CD4-positive, alpha-beta T cell treated with Interleukin-1 beta for 1 hour (primary cell): ENCODE results near the gene ST3GAL5.
A peak's percentile ranks its signal among the peaks of the same experiment; 100 is the strongest.

Experiments used
- DNase-seq, 2 donors: peaks; one replicate each; pipeline ENCODE4 v3.0.0-alpha.2; 2020 to 2022

ST3GAL5 gene

GRCh38 chr2:85864654-85865053 lies 24.1 kb downstream of the ST3GAL5 start:
- DNase-seq: no peak

GRCh38 chr2:85862426-85862825 lies 26.4 kb downstream of the ST3GAL5 start:
- DNase-seq: peak; percentile 61 to 64

- no peak for DNase-seq
Observed at GRCh38 chr2:85861650-85862049, 27.1 kb downstream of the ST3GAL5 start.

- DNase-seq: peak in 1 of 2 donors; percentile 48
Observed at GRCh38 chr2:85861180-85861579, 27.6 kb downstream of the ST3GAL5 start.

- DNase-seq: no peak
Observed at GRCh38 chr2:85858841-85859240, 29.9 kb downstream of the ST3GAL5 start.

- DNase-seq: no peak
Observed at GRCh38 chr2:85854897-85855296, 33.9 kb downstream of the ST3GAL5 start.

- peak; percentile 39 to 41 for DNase-seq
Observed at GRCh38 chr2:85854166-85854509, 34.7 kb downstream of the ST3GAL5 start.

- peak in 1 of 2 donors; percentile 58 for DNase-seq
Observed at GRCh38 chr2:85853499-85854165, 35.2 kb downstream of the ST3GAL5 start.

GRCh38 chr2:85852937-85853498 lies 35.8 kb downstream of the ST3GAL5 start:
- DNase-seq: peak; percentile 79 to 86

GRCh38 chr2:85852152-85852840 lies 36.5 kb downstream of the ST3GAL5 start:
- no peak for DNase-seq

GRCh38 chr2:85851253-85852151 lies 37.3 kb downstream of the ST3GAL5 start:
- no peak for DNase-seq

- DNase-seq: no peak
Observed at GRCh38 chr2:85850451-85850850, 38.3 kb downstream of the ST3GAL5 start.

- DNase-seq: no peak
Observed at GRCh38 chr2:85847051-85847588, 41.7 kb downstream of the ST3GAL5 start.

GRCh38 chr2:85846411-85846810 lies 42.4 kb downstream of the ST3GAL5 start:
- DNase-seq: no peak

- DNase-seq: no peak
Observed at GRCh38 chr2:85844486-85844885, 44.3 kb downstream of the ST3GAL5 start.

GRCh38 chr2:85843543-85843942 lies 45.2 kb downstream of the ST3GAL5 start:
- DNase-seq: peak; percentile 24 to 29

- no peak for DNase-seq
Observed at GRCh38 chr2:85840091-85840490, 48.7 kb downstream of the ST3GAL5 start.

GRCh38 chr2:85839461-85839860 lies 49.3 kb downstream of the ST3GAL5 start:
- no peak for DNase-seq

GRCh38 chr2:85838641-85839040 lies 50.1 kb downstream of the ST3GAL5 start:
- no peak for DNase-seq

GRCh38 chr2:85838181-85838580 lies 50.6 kb downstream of the ST3GAL5 start:
- no peak for DNase-seq

- no peak for DNase-seq
Observed at GRCh38 chr2:85834466-85834865, 54.3 kb downstream of the ST3GAL5 start.

- no peak for DNase-seq
Observed at GRCh38 chr2:85831735-85832134, 57.1 kb downstream of the ST3GAL5 start.

- peak; percentile 21 to 27 for DNase-seq
Observed at GRCh38 chr2:85830645-85831044, 58.1 kb downstream of the ST3GAL5 start.
